NT2/D1 (cell line): ENCODE measurements around the gene ZNF350.
"Not testable (repeated sequence)": the region's sequence is repeated elsewhere in the genome, so short reads cannot be mapped to it uniquely, and the experiment has no call there.

Source experiments
- DNase-seq: peaks from one replicate; pipeline ENCODE4 v3.0.0-alpha.2; 2011; ENCODE audit warnings: low read depth, low spot score
- H3K27me3 ChIP-seq: 2 replicates; pipeline ENCODE4 v1.6.0; 2011; ENCODE audit warnings: mild to moderate bottlenecking; ENCODE audit not compliant: insufficient read length, insufficient read depth
- H3K36me3 ChIP-seq: 2 replicates; pipeline ENCODE4 v1.6.1; 2011; ENCODE audit warnings: mild to moderate bottlenecking, low read length, mixed read lengths; ENCODE audit not compliant: insufficient read depth, insufficient read length
- H3K4me1 ChIP-seq: 2 replicates; pipeline ENCODE4 v1.5.1; 2011; ENCODE audit not compliant: insufficient read depth, insufficient read length
- H3K4me3 ChIP-seq: 2 replicates; pipeline ENCODE4 v1.5.1; 2011; ENCODE audit warnings: low read depth; ENCODE audit not compliant: insufficient read length
- H3K9ac ChIP-seq: 2 replicates; pipeline ENCODE4 v1.6.0; 2011; ENCODE audit warnings: low read depth; ENCODE audit not compliant: insufficient read length
- H3K9me3 ChIP-seq: 2 replicates; pipeline ENCODE4 v1.5.1; 2011; ENCODE audit warnings: mild to moderate bottlenecking, low read length; ENCODE audit not compliant: insufficient read depth
- SUZ12 ChIP-seq: IDR thresholded peaks from 2 replicates; pipeline ENCODE4 v1.6.1; 2011; ENCODE audit not compliant: insufficient read length, insufficient read depth; ENCODE audit errors: extremely low read depth
- YY1 ChIP-seq: IDR thresholded peaks from 2 replicates; pipeline ENCODE4 v1.6.1; 2011; ENCODE audit not compliant: insufficient read length, insufficient read depth
- ZNF274 ChIP-seq: IDR thresholded peaks from 2 replicates; pipeline ENCODE4 v1.6.1; 2011; ENCODE audit warnings: mild to moderate bottlenecking, low read depth, low read length

ZNF350 gene

DNA sequence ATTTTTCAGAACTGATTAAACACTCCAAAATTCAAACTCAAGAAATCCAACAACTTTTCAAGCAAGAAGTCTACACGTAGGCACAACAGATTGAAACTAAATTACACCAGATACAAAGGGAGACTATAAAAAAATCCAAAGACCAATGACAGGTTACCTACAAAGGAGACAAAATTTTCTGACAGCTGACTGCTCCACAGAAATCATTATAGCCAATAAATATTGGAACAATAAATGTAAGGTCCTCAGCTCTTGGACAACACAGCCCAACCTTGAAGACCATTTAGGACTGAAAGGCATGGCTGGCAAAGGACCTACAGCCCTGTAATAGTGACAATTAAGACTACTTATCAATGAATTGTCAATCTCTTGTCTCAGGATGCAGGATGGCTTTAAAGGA lies 15.9 kb downstream of the ZNF350 start:
- H3K9ac ChIP-seq, result no peak overlapping the region
- no peak for TF ChIP-seq ZNF274
- no peak for TF ChIP-seq SUZ12
- no peak for TF ChIP-seq YY1
- DNase-seq, result no peak
- H3K4me1 ChIP-seq, result no peaks in the 10 kb centered on the region
- H3K9me3 ChIP-seq, result peaks cover 70% of the 10 kb centered on the region
- peaks cover 67% of the 10 kb centered on the region for H3K36me3 ChIP-seq
- H3K4me3 ChIP-seq, result no peak overlapping the region
- H3K27me3 ChIP-seq, result no peaks in the 10 kb centered on the region

GRCh38 chr19:51965583-51965982 lies 21.1 kb downstream of the ZNF350 start:
- TF ChIP-seq YY1 (no peak), ZNF274 (no peak), SUZ12 (no peak)
- H3K4me3 ChIP-seq, result no peak overlapping the region
- H3K4me1 ChIP-seq, result no peaks in the 10 kb centered on the region
- H3K36me3 ChIP-seq, result peaks cover 50% of the 10 kb centered on the region
- peaks cover 28% of the 10 kb centered on the region for H3K9me3 ChIP-seq
- no peak overlapping the region for H3K9ac ChIP-seq
- DNase-seq, result no peak
- H3K27me3 ChIP-seq, result no peaks in the 10 kb centered on the region

- peaks cover 21% of the 10 kb centered on the region for H3K36me3 ChIP-seq
- H3K27me3 ChIP-seq, H3K9ac ChIP-seq, DNase-seq, H3K4me1 ChIP-seq, H3K9me3 ChIP-seq, H3K4me3 ChIP-seq: not testable (repeated sequence)
Observed at GRCh38 chr19:51960621-51961233, 25.9 kb downstream of the ZNF350 start.

DNA sequence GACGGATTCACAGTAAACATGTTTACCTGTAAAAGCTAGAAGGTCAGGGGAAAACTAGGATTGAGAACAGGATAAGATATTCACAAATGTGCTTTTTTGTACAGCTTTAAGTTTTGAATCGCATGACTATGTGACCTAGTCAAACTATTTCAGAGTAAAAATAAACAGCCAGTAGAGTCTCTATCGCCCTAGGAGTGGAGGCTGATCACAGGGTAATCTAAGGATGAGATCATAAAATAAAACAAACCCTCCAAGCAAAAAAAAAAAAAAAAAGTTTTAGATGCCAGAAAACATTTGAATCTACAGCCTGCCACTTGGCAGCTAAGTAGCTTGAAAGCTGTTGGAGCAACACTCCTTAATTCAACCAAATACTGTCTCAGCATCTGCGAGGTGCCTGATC lies 26.8 kb downstream of the ZNF350 start:
- H3K36me3 ChIP-seq, result peaks cover 12% of the 10 kb centered on the region
- no peaks in the 10 kb centered on the region for H3K27me3 ChIP-seq
- no peak overlapping the region for H3K9ac ChIP-seq
- no peaks in the 10 kb centered on the region for H3K4me1 ChIP-seq
- no peak for DNase-seq
- no peaks in the 10 kb centered on the region; the same call in 1 of the 2 replicates for H3K9me3 ChIP-seq
- no peak overlapping the region for H3K4me3 ChIP-seq
- TF ChIP-seq ZNF274 (no peak), SUZ12 (no peak), YY1 (no peak)

DNA sequence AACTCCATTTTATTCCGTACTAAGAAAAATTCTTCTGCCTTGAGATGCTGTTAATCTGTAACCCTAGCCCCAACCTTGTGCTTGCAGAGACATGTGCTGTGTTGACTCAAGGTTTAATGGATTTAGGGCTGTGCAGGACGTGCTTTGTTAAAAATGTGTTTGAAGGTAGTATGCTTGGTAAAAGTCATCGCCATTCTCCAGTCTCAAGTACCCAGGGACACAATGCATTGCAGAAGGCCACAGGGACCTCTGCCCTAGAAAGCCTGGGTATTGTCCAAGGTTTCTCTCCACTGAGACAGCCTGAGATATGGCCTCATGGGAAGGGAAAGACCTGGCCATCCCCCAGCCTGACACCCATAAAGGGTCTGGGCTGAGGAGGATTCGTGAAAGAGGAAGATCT lies 28.8 kb downstream of the ZNF350 start:
- H3K9me3 ChIP-seq, DNase-seq, H3K36me3 ChIP-seq, H3K4me3 ChIP-seq, H3K27me3 ChIP-seq, H3K9ac ChIP-seq, H3K4me1 ChIP-seq: not testable (repeated sequence)

GRCh38 chr19:51948975-51949374 lies 37.7 kb downstream of the ZNF350 start:
- TF ChIP-seq ZNF274 (no peak), SUZ12 (no peak), YY1 (no peak)
- peak; percentile 22 for DNase-seq
- H3K4me1 ChIP-seq, result no peaks in the 10 kb centered on the region
- no peak overlapping the region for H3K9ac ChIP-seq
- no peak overlapping the region for H3K4me3 ChIP-seq
- H3K36me3 ChIP-seq, result peaks cover 17% of the 10 kb centered on the region
- peaks cover 60% of the 10 kb centered on the region for H3K9me3 ChIP-seq
- no peaks in the 10 kb centered on the region for H3K27me3 ChIP-seq

GRCh38 chr19:51946602-51947001 lies 40.0 kb downstream of the ZNF350 start:
- H3K27me3 ChIP-seq, result no peaks in the 10 kb centered on the region
- TF ChIP-seq ZNF274, result no peak
- no peak for TF ChIP-seq YY1
- no peaks in the 10 kb centered on the region for H3K4me1 ChIP-seq
- no peak overlapping the region for H3K9ac ChIP-seq
- peaks cover 74% of the 10 kb centered on the region for H3K9me3 ChIP-seq
- DNase-seq, result no peak
- peaks cover 39% of the 10 kb centered on the region for H3K36me3 ChIP-seq
- no peak overlapping the region for H3K4me3 ChIP-seq
